GM21717 (cell line): Measurements from ENCODE around the gene RCOR2.
"Not testable (repeated sequence)": the region's sequence is repeated elsewhere in the genome, so short reads cannot be mapped to it uniquely, and the experiment has no call there.

ENCODE experiments used
- ATAC-seq: cut with Tn5 transposase; IDR thresholded peaks from one replicate; pipeline ENCODE4 v1.9.1; 2021; ENCODE audit warnings: mild to moderate bottlenecking, moderate library complexity; ENCODE audit not compliant: unreplicated experiment

Gene RCOR2

DNA sequence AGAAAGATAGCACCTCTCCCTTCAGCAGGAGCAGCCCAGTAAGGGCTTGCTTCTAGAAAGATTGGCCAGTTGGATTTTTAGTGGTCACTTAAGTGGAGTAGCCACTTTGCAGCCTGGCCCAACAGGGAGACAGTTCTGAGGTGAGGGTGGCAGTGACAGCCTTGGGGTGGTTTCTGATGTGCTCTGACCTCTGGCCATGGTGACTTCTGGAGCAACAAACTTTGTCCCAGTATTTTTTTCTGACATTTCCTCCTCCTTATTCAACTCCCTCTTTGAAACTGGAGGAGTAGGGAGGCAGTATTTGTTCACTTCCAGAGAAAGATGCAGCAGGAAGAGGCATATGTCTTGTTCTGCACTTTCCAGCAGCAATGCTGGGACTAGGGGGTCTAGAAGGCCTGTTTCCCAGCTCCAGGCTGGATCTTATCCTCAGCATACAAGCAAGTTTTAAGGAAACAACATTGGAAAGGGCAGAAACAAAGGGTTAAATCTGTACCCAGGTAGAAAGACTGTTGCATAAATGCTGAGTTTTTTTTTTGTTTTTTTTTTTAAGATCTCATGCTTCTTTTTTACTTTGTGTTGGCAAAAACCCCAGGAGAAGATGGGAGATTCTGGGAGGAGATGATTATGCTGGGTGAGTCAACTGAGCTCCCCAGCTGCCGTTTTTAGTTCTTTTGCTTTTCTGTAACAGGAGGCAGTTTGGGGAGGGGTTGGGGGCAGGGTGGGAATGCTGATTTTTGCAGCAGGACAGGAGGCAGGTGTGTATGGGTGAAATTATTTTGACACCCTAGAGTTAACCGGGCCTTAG lies 37.2 kb downstream of the RCOR2 start:
- no peak for ATAC-seq

DNA sequence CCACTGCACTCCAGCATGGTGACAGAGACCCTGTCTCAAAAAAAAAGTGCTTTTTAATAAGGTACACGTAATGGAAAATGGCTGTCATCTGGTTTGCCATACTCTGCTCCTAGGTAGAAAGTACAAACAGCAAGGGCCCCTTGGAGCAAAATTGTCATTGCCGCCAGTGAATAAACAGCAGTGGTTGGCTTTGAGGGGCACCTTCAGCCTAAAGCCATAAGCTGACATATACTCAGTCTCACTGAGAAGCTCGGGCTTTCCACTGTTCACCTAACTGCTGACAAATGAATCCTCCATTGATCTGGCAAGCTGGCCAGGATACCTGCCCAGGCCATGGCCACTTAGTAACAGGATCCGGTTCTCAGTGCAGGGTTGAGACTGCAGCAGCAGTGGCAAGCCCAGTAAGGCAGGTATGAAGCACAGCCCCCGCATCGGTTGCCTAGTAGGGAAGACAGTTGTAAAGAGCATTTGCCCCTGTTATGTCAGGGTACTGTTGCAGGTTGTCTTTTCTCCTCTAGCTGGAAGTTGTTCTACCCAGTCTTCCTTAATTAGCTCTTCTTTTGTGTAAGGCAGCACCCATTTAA lies 39.2 kb downstream of the RCOR2 start:
- no peak for ATAC-seq

DNA sequence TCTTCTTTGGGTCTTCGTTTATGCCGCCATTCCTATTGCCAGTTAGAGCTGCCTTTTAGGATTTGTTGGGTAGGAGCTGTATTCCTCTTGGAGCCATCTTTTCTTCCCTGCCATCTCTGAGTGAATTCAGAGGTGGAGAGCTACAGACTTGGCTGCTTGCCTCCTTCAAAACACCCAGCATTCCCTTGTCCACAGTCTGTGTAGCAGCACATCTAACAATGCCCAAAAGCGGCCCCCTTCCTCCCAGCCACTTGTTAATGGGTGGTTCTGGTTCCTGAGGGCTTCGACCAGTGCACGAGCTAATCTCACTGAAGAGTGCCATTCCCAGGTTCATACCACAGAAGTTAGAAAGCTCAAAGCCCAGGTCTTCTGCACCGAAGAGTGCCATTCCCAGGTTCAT lies 40.3 kb downstream of the RCOR2 start:
- ATAC-seq, result no peak

DNA sequence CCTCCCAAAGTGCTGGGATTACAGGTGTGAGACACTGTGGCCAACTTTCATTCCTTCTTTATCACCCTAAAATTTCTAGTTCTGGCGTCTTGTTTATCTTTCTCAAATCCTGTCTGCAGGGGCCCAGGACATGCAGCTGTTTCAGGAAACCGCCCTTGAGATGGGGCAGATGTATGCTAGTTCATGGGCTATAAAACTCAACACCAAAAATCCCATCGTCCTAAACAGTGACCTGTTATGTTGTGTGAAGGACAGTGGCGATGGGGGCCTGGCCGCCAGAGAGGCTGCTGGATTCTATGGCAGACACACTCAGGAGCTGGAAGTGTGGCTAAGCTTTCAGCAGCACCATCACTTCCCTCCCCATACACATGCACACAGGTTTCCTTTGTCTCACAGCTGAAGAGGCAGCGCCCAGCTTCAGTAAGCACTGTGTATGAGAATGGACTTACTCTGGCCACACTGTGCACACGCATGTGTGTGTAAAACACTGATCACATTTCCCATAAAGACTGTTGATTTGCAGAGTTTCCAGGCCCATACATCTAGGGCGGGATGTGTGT lies 41.4 kb downstream of the RCOR2 start:
- ATAC-seq, result no peak

DNA sequence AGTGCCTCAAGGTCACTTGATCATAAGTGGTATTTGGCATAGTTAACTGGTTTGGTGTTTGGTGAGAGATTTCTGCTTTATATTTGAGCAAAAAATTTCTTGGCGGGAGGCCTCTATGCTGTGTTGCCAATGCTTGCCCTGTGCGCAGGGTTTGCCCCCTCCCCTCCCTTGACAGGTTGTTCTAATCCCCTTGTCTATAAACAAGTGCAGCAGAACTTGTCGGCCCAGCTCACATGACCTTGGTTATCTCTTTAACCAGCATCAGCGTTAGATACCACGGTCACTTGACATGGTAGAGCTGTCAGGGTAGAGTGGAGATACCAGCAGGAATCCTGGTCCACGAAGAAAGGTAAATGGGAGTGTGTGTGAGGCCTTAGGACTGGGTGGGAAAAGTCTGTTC lies 42.5 kb downstream of the RCOR2 start:
- ATAC-seq, result no peak

DNA sequence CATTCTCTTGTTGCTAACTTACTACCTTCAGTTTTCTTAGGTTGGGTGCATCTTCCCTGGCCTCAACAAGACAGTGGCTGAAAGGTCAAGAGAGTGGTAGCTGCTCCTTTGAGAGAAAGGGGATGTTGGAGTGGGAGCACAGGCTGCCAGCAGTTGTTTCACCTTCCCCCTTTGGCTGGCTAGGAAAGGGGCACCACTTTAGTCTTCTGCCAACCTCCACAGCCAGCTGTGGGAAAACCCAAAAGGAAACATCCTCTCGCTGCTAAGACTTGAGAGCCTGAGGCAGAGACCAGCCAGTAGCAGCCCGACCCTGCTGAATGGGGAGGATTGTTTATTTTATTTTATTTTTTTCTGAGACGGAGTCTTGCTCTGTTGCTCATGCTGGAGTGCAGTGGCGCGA lies 43.7 kb downstream of the RCOR2 start:
- ATAC-seq, result no peak

DNA sequence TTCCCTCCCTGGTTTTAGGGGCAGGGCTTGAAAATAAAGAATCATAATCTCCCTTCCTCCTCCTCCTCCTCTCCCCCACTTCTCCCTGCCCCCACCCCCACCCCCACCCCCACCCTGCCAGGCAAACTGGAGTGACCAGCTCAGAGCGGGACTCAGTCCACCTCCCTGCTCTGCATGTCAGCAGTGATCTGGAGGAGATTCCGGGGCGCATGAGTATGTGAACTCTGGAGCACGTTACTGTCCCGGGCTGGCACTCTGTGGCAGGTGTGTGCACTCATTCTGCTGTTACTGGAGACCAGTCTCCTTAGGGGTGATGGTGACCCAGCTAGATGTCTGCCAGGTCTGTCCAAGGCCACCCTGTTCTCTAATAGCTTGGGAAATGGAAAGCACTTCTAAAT lies 44.2 kb downstream of the RCOR2 start:
- ATAC-seq, result no peak

DNA sequence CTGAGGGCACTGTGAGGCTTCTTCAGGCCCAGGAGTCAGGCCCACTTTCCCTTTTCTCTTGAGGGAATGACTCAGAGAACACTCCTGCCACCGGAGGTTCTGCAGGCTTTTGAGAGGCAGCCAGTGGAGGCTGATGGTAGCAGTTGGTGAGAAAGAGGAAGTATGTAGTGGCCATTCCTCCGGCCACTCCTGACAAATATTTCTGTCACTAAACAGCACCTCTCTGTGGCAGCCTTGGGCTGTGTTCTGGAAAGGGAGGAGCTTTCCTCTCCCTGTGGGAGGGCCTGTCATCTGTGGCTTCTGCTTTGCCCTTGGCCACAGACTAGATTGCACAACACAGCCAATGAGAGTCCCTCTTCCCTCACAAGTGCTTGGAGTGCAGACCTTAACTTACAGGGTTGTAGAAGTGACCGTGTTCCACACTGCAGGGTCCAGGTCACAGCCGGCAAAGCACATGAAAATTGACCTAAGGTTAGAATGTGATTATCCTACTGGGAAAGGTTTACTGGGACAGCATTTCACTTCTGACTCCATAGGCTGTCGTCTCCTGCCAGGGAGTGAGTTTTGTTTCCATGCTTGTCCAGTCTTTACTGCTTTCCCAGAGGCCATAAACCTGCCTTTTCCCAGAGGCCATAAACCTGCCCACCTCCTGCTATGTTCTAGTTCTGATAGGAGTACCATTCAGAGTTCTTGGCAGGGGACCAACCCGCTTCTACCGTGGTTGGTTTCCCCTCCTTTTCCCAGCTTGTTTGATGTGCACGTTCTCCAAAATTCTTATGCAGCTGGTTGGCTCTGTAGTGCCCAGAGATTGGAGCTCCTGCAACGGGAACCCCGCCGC lies 44.8 kb downstream of the RCOR2 start:
- ATAC-seq, result peak; percentile 72

DNA sequence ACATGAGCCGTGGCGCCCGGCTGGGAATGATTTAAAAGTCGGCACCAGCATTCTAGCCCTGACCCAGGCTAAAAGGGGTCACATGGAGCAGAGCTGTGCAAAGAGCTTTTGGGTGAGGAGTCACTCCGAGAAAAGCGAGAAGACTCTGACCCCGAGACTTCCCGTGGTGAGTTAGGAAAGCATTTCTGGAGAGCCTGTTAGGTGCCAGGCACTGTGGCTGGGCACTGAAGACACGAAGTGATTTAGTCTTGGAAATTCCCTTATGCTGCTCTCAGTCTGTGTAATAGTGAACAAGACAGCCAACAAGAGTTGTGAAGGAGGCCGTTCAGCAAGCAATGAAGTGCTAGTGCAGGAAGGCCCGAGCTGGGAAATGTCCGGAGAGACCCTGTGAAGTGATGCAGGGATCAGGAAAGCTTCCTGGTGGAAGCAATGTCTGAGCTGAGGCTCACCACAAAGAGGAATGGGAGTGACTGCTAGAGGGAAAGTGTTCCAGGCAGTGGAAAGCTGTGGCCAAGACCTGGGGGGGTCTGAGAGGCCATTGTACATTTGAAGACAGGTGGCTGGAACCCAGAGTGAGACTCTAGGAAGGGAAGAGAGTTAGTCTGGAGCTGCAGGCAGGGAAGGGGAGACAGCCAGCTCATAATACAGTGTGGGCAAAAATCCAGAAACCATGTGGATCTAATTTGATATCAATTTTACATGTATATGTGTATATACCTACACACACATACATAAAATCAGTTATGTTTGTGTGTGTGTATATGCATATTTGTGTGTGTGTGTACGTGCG lies 46.4 kb downstream of the RCOR2 start:
- no peak for ATAC-seq

DNA sequence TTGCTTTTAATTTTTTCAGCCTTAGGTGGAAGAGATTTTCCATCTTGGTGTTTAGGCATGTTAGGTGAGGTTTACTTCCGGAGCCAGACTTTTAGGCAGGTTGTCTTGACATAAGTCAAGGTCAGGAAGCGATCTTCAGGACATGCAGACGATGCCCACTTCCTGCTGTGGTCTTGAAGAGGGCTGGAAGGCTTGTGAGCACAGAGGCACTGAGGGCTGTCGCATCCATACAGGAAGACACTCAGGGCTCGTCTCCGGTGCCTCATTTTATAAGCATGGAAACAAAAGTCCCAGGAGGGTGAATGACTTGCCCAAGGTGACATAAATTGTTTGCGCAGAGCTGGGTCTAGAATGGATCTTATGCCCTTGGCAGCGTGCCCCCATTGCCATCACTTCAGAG lies 47.3 kb downstream of the RCOR2 start:
- ATAC-seq, result no peak

DNA sequence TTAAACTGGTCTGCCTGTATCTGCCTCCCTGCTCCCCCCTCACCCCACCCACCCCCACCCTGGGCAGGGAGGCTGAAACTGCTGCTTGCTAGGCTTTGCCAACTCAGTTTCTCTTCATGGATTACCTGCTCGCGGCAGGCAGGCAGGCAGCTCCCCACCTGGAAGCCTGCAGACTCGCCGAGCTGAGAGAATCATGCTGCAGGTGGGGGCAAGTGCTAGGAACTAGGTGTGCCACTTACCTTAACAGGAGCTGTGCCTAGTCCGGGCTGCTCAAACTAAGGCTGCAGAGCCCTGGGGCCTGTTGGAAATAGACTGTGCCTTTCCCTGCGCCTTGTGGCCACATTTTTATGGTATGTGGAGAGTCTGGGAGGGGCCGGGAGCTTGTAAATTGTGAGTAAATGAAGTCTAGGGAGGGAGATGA lies 47.8 kb downstream of the RCOR2 start:
- no peak for ATAC-seq

DNA sequence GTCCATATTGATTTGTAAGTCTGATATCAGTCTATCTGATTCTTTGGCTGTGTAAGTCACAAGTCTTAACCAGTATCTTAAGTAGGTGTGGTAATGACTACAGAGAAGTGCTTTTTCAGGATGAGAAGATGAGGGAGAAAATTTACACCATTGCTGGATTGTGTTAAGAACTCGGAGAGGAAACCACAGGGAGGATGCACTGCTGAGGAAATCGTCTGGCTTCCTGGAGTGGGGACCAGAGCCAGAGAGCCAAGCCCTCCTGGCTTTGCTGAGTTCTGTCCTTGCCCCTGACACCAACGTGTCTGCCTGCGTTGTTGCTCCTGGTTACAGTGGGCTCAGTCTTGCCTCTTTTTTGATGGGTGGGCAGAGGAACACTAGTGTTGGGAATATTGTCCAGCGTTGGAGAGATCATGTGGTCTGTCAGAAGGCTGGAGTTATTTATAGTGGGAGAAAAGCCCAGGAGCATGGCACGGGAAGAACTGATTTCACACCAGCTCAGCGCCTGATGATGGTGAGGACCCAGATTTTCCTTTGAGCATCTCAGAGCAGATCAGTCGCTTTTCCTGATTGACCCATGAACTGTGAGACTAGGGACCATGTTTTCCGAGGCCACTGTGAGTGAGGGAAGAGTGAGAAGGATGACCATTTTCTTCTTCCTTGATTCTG lies 48.4 kb downstream of the RCOR2 start:
- no peak for ATAC-seq

DNA sequence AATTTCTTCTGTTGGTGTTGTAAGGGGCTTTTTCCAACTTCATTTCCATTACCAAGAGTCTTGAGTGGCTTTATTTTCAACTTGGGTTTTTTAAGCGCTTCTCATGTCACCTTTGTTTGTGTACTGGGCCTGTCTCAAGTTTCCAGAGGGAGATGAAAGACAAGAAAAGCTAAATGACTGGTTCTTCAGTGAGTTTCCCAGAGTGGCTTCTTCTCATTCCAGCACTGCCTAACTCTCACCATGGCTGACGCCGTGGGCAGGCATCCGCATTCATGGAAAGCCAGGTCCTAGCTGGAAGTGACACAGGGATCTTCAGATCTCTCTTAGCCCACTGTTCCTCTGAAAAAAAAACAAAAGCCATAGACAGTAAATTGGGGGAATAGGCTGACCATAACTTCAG lies 49.5 kb downstream of the RCOR2 start:
- no peak for ATAC-seq

DNA sequence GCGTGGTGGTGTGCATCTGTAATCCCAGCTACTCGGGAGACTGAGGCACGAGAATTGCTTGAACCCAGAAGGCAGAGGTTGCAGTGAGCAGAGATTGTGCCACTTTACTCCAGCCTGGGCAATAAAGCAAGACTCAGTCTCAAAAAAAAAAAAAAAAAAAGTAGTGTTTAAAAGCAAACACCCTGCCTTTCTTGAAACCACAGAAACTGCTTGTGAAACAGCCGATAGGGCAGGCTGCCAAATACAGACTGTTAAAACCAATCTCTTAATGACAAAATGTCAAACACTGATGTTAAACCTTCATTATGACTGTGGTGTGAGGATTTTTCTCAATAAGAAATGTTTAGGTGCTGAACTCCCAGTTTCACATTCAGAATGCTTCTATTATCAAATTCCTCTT lies 50.8 kb downstream of the RCOR2 start:
- peak; percentile 49 for ATAC-seq

DNA sequence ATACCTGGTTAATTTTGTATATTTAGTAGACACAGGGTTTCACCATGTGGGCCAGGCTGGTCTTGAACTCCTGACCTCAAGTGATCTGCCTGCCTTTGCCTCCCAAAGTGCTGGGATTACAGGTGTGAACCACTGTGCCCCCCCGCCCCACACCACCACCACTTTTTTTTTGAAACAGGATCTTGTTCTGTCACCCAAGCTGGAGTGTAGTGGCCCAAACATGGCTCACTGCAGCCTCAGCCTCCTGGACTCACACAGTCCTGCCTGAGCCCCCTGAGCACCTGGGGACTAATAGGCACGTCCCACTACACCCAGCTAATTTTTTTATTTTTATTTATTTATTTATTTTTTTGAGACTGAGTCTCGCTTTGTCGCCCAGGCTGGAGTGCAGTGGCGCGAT lies 53.3 kb downstream of the RCOR2 start:
- ATAC-seq, result not testable (repeated sequence)

DNA sequence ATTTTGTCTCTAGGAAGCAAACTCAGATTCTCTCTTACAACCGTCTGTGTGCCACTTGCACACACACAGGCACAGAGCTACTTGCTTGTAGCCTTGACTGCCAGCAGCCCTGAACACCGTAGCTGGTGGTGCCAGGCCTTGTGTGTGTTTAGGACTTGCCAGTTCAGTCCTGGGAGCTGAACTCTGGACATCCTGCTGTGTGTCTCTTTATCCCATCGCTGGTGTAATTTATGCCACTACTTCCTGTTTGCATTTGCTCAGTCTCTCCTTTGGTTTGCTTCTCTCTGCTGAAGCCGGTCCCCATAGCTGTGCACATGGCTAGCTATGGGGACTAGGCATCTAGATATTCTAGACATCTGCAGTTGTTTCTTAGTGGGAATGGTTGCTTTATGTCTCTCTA lies 54.0 kb downstream of the RCOR2 start:
- ATAC-seq, result no peak
